IPS DF 19.7 (cell line): ENCODE data around the gene LAP3.
A peak's percentile ranks its signal among the peaks of the same experiment; 100 is the strongest.
"Not testable (repeated sequence)": the region's sequence is repeated elsewhere in the genome, so short reads cannot be mapped to it uniquely, and the experiment has no call there.

Source experiments
- DNase-seq: peaks from one replicate; pipeline ENCODE4 v3.0.0-alpha.2; 2013; ENCODE audit warnings: low read depth, low spot score

LAP3 gene

DNA sequence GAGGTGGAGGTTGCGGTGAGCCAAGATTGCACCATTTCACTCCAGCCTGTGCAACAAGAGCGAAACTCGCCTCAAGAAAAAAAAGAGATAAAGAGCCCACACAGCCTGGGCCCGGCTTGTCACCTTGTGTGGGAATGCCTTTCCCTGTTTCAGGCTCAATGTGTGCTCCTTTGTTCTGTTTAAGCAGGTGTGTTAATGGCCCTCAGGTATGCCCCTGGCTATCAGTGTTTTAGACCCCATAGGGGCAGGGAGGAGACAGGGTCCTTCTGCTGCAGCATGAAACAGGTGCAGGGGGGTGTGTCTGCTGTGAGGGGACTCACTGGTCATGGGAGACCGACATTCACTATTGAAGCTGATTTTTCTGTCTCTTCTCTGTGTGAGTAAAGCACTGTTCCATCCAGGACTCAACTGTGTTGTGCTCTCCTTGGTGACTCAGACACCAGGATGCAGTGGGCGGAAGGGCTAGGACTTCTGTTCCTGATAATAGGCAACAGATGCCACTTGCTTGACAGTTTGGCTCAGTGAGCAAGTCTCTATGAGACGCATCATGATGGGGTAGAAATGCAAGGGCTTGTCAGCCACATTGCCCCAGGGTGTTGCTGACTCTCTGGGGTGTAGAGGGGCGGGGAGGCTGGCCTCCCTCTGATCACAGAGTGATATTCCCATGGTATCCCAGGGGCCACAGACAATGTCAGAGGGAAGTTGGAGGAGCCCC is 15.6 kb upstream of the LAP3 start:
- DNase-seq, result no peak

DNA sequence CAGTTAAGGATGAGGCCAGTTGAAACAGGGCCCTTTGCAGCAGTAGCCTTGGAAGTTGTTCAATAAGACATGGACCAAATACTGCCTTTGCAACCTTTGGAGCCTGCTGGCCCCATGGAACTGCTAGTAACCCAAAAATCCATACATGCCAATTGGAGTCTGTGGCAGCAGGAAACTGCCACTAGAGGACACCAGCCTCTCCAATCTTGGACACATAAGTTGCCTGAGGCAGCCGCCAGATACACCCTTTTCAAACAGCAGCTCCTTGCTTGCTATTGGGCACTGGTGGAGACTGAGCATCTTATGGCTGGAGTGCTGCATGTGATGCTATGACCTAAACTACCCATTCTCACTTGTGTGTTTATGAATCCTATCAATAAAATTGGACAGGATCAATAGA is 14.8 kb upstream of the LAP3 start:
- no peak for DNase-seq

DNA sequence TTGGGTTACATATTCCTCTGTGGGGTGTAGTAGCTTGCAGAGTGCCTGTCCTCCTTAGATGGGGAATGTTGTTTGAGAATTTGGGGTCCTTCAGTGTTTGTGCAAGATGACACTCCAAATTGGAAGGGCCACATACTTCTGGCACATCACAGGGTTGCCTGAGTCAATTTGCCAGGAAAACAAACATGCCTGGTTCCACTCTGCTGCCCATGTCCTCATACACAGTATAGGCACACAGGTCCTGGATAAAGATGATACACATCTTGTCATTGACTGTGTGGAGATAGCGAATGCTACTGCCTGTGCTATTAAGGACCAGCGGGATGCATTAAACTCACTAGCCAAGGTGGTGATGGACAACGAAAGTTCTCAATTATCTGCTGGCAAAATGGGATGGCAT is 11.2 kb upstream of the LAP3 start:
- no peak for DNase-seq

DNA sequence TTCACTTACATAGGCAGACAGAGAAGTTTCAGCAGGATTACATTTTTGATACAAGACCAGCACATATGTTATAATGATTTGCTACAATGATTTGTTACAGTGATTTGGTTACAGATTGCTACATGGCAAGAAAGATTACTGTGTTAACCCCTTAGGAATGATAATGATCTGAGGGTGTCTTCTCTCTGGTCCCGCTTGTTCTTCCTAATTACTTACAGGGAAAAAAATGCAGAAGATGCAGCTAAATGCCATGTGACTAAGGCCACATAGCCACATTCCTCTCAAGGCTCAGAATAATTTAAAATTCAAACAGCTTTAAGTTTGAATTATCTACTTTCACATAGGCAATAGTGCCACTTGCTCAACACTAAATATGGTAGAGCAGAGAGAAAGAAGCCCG is 9.7 kb upstream of the LAP3 start:
- no peak for DNase-seq

DNA sequence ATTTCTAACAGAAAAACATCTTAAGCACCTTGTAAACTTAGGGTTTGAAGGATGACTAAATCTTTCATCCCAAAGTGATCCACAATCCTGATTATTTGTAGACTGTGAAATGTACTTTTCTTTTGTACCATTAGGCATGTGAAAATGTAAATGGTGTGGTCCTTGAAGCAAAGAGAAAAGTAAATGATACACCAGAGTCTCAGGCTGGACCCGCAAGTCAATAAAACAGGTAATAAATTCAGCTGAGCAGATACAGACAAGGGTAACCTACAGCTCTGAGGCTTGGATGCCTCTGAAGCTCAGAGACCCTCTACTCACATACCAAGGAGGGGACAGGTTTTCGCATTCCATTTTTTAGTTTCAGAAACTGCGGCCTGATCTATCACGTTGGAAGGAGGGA is 2.8 kb upstream of the LAP3 start:
- DNase-seq, result no peak

DNA sequence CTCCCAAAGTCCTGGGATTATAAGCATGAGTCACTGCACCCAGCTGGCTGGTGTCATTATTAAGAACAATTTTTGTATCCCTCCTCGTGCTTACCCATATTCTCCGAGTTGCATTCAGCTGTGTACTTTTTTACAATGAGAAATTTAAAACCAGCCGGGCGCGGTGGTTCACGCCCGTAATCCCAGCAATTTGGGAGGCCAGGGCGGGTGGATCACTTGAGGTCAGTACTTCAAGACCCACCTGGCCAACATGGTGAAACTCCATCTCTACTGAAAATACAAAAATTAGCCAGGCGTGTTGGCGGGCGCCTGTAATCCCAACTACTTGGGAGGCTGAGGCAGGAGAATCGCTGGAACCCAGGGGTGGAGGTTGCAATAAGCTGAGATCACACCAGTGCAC is 1.8 kb upstream of the LAP3 start:
- not testable (repeated sequence) for DNase-seq

DNA sequence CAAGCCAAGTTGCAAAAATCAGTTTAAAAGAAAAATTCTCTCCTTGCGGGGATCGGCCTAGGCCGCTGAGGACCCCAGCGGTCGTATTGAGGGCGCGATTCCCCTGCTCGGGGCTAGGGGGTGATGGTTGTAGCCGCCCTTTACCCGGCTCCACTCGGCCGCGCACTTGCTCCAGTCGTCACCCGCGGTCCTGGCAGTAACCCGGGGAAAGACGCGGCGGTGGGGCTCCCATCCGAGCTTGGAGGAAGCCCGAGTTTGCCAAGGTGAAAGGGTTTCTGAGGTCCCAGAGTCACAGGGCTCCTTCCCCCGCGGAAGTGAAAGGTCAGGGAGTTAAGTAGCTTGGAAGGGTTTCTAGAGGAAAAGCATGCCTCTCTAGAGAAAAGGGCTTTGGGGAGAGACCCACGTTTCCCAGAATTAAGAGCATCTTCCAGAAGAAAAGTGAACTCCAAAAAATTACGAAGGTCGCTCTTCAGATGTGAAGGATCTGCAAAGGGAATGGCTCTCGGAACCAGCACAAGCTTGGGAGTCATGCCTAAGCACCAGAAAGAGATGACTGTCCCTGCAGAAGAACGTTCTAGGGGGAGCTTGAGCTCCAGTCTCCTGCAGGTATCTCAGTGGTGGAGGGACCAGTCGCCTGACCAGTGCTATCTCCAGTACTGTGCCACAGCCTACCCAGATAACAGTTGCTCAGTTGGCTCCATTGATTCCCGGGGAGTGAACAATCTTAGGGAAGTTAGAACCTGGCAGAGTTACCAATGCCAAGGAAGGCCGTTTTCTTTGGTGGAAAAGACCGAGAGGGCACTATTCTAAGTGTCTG is 875 bp downstream of the LAP3 start:
- no peak for DNase-seq

DNA sequence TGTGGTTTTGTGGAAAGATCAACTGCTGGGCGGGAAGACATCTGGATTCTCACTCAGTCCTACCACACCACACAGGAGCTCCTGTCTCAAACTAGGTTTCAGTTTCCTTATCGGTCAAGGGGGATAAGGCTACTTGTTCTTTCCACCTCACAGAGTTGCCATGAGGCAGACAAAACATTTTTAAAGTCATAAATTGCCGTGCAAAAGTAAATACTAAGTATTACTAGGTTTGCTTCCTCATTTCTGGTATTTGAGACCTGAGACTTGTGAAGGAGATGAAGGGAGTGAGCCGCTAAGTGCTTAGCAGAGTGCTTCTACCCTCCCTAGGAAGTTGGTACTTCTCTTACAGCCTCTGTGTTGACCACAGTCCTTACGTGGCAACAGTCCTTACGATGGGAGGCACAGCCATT is 1.5 kb downstream of the LAP3 start:
- no peak for DNase-seq

DNA sequence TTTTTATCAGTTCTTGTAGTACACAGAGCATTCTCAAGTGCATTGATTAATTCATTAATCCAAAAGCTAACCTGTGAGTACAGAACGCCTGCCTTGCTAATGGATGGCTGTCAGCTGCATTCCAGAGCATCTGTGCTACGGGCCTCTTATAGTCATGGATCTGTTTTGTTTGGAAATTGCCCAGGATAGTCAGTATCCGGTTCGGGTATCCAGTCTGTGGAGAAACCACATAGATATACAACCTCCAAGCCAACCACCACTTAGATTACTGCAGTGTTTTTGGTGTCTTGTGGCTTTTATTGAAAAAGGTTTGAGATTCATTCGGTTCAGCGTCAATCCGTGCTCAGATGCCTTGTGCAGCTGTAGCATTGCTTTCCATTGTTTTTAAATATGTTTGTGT is 4.0 kb downstream of the LAP3 start:
- DNase-seq, result no peak

DNA sequence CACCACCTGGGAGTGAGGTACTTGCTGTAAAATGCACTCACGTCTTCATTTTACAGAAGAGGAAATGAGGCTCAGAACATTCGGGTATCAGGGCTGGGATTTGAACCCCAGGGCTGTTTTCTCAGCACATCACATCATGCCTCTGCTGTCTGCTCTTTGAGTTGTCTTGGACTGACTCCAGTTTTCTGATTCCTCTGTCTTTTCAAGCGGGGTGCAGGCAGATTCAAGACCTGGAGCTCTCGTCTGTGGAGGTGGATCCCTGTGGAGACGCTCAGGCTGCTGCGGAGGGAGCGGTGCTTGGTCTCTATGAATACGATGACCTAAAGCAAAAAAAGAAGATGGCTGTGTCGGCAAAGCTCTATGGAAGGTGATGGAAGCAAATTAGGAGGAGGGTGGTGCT is 6.3 kb downstream of the LAP3 start:
- DNase-seq, result no peak

DNA sequence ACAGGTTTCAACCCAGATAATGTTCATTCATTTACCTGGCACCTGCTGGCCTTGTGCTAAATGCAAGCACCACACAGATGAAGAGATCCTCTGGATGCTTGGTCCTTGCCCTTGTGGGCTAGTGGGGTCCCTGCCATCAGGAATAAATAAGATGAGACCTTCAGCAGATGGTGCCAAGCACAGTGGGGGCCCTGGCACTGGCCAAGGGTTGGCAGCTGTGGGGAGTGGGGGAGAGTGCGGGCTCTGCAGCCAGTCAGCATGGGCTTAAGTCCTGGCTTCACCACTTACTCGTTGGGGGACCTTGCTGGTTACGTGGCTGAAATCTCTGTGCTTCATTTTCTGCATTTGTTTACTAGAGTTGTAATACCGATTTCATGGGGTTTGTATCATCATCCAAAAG is 6.9 kb downstream of the LAP3 start:
- DNase-seq, result no peak

DNA sequence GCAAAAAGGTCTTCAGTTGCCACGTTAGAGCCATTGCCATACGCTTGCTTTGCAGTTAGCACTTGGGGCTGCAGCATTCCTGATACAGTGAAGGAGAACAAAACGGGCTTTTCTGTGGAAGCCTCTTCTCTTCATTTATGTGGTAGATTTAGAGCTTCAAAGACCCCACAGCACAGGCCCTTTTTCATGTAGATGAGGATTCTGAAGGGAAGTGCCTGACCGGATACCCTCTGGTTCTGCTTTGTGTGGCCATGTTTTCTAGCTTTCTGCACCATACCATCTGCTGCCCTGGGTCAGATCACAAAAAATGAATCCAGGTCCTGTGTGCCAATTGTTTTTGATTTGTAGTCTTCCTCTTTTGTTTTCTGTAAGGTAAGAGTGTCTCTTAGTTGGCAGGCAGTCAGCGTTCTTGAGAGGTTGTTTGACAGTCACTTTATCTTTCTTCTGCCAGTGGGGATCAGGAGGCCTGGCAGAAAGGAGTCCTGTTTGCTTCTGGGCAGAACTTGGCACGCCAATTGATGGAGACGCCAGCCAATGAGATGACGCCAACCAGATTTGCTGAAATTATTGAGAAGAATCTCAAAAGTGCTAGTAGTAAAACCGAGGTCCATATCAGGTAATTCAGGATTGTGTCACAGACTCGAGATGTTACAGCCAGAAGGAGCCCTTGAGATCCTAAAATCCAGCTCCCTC is 7.7 kb downstream of the LAP3 start:
- DNase-seq, result no peak

DNA sequence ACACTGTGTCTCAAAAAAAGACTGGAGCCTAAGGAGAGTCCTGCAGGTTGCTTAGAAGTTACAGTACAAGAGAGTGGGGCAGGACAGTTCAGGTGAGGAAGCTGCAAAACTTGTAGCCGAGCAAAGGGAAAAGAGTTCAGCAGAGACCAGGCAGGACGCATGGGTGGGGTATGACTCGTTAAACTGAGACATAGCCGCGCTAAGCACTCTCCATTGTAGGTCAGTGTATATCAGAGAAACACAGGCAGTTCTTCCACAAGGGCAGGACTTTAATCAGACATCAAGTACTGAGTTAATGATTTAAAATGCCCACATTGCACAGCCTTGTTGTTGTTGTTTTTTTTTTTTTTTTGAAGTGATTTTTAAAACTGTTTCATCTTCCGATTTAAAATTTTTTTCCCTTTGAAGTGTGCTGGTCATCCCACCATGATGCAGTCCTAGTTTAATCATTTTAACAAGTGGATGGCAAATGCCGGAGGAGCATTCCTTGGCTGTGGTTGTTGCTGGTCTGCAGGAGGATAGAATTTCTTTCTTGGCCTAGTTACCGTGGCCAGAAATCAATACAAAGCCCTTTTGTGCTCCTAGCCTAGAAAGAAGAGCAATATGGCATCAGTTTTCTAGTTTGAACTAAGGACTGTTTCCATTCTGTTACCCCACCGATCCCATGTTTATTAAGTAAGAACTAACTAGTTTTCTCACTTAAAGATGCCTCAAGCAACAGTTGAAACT is 10.3 kb downstream of the LAP3 start:
- DNase-seq, result no peak

DNA sequence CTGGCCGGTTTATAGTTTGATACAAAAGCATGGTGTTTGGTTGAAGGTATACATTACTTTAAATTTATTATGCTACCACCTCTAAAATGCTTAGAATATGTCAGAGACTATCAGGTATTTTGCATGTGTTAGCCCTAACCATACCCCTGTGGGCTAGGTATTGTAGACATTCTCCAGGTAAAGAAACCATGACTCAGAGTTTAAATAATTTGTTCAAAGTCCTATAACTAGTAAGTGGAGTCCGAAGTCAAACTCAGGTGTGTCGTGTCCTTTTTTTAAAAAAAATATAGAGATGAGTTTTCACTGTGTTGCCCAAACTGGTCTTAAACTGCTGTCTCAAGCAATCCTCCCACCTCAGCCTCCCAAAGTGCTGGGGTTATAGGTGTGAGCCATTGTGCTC is 12.4 kb downstream of the LAP3 start:
- DNase-seq, result no peak

DNA sequence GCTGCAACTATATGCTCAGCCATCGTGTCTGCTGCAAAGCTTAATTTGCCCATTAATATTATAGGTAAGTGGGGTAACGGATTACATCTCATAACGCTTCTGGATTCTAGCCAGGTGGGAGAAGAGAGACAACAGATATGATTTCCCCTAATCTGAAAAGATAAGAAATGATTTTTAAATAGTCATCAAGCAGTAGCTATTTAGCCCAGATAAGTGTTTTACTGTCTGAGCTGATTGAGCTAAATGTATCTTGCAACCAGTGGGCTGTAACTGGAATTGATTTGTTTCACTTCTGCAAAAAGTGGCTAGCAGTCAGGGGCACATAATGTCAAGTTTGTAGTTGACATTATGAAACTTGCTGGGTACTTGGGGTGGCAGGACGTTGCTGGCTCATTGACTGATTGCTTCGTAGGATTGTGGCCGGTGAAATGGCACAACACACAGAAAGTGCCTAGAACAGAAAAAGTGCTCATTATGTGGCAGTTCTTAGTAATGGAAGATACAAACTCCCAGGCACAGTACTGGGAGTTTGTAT is 18.5 kb downstream of the LAP3 start:
- no peak for DNase-seq

DNA sequence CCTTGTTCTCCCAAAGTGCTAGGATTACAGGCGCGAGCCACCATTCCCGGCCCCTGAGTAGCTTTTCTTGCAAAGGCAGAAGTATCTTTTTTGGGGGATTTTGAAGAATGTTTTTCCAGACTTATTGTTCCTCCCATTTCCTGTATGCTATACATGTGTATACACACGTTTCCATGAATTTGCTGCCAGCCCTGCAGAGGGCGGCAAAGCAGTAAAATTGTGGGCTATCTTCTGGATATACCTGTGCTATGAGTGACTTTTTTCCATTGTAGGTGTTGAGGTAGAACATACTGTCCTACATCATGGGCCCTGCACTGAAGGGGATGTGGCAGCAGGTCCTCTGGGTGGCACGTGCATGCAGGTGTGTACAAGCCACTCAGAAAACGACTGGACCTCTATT is 20.5 kb downstream of the LAP3 start:
- no peak for DNase-seq

DNA sequence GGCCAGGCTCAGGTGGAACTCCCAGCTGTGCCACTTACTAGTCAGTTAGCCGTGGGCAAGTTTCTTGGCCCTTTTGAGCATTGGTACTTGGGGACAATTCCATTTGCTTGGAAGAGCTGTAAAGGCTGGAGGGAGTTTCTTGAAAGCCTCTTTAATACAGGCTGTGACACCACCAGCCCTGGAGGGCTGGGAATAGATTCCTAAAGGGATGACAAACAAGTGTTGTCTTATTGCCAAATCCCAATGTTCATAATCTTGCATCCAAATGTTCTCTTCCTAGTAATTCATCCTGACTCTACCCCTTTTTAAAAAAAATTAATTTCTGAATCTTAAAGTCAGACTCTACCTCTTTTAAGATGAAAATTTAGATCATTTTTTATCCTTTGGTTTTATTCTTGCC is 22.8 kb downstream of the LAP3 start:
- no peak for DNase-seq

DNA sequence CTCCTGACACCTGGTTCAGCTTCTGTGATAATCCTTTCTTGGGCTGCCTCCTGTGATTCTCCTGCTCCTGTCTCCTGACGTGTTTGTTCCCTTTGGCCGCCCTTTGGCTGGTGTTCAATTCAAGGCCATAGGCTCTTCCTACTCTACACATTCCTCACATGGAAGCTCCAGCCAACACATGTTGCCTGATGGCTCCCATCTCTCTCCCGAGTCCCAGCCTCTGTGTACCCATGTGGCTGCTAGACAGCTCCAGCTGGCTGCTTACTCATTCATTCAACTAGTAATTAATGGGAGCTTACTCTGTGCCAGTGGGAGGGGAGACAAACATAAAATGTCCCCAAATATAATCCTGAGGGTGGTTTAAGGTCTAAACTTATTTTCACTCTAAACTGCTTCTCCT is 28.2 kb downstream of the LAP3 start:
- no peak for DNase-seq

DNA sequence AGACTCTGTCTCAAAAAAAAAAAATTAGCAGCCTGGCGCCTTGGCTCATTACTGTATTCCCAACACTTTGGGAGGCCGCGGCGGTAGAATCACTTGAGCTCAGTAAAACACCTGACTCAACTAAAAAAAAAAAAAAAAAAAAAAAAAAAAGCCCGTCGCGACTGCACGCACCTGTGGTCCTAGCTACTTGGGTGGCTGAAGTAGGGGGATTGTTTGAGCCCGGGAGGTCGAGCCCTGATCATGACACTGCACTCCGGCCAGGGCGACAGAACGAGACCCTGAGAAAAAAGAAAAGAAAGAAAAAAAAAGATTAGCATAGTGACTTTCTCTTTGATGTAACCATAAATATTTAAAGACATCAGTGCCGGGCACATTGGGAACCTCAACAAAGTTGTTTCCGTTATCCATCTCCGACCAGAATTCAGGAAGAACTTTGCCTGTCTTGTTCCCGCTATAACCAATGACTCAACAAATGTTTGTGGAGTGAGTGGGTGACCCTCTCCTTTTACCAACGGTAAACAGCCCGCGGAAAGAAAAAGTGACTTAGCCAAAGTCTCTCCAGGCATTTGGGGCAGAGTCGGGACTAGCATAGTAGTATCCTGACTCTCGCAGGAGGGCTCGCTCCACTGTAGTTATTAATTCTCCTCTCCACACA is 36.9 kb downstream of the LAP3 start:
- no peak for DNase-seq

DNA sequence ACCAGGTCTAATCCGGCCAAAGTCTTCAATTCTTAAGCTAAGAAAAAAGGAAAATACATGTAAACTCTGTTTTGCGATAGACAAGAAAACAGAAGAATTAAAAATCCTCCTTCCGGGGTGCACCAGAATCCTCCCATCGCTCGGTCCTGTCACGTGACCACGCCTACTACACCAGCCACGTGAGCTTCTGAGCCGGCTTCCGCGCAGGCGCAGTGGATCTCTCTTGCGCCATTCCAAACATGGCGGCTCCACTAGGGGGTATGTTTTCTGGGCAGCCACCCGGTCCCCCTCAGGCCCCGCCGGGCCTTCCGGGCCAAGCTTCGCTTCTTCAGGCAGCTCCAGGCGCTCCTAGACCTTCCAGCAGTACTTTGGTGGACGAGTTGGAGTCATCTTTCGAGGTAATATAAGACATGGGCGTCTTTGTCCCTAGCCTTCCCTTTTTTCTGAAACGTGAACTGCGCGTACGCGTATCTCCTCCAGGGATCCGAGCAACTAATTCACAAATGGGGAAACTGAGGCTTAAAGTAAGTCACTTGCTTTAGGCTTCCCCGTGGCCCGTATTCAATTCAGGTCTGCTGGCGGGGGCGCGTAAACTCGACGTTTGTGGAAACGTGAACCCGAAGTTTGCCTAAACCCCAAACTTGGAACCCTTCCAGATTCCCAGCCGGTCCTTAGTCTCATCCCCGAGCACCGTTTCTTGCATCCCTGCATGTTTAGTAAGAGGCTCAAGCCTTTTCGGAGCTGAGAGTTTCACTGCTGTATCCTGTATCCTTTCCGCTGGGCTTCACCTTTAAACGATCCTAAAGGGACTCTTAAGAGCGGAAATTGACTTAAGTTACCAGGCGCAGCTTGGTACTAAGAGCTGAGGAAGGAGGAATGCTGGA is 37.7 kb downstream of the LAP3 start, which contains the start of gene MED28:
Gene MED28, plus strand, starts transcription at position 226 of the 884 bp plus-strand sequence. Its CDS starts 14 bp downstream, at position 240.
- DNase-seq, result peak; percentile 60
